Loucy (cell line): ENCODE measurements around the gene CCM2L.

Experiments
- CTCF ChIP-seq: fragments of 200-600 bp; sonication (generic); conservative IDR thresholded peaks from 2 replicates; pipeline ENCODE4 v1.5.1; 2014; ENCODE audit warnings: mild to moderate bottlenecking, antibody characterized with exemption, low read length
- EZH2phosphoT487 ChIP-seq: fragments of 200-600 bp; IDR thresholded peaks from 2 replicates; pipeline ENCODE4 v1.6.1; 2018; ENCODE audit warnings: antibody characterized with exemption, mild to moderate bottlenecking, moderate library complexity, borderline replicate concordance

GRCh38 chr20:32075534-32075933, 65.3 kb downstream of the CCM2L start:
- TF ChIP-seq CTCF, result no peak
- TF ChIP-seq EZH2phosphoT487, result no peak
